Measurements from ENCODE around the gene GNA14. TPM values are rescaled to one million over a fixed set of nuclear protein-coding genes. Genes with fewer than 3 reads are reported as not detected.

Gene GNA14
- total RNA-seq, 4 donors from 2014 or later: 0.20 to 0.56 (median 0.22) TPM; not detected in 1

GRCh38 chr9:77554586-77555105 lies 93.5 kb downstream of the GNA14 start:
- in situ Hi-C loops (cut with MboI; ENCODE audit: low sequenced_read_pairs in 4 of 4) (no loop called here), intact Hi-C loops (cut with DNase I; ENCODE audit: low total_unique reads) (no loop called here)
- DNase-seq (no peak), ATAC-seq (no peak)
- no peaks in the 10 kb centered on the region for H3K27me3 ChIP-seq
- H3K4me1 ChIP-seq: no peaks in the 10 kb centered on the region
- no peaks in the 10 kb centered on the region for H3K36me3 ChIP-seq
- no peak overlapping the region for H3K4me3 ChIP-seq
- TF ChIP-seq CTCF (IDR thresholded peaks at IDR 0.05 in 4 of 5, conservative IDR thresholded peaks at IDR 0.05 in 1 of 5) (no peak), POLR2A (IDR thresholded peaks at IDR 0.05) (no peak)
- no peak overlapping the region for H3K27ac ChIP-seq
- H3K9me3 ChIP-seq: no peaks in the 10 kb centered on the region

GRCh38 chr9:77547106-77547730 lies 100.9 kb downstream of the GNA14 start:
- intact Hi-C loops (cut with DNase I; ENCODE audit: low total_unique reads): no loop called here

GRCh38 chr9:77546376-77546950 lies 101.7 kb downstream of the GNA14 start:
- ATAC-seq: no peak
- H3K9me3 ChIP-seq: no peaks in the 10 kb centered on the region
- H3K27ac ChIP-seq: no peak overlapping the region
- no peak overlapping the region for H3K4me3 ChIP-seq
- no peaks in the 10 kb centered on the region for H3K36me3 ChIP-seq
- no peaks in the 10 kb centered on the region for H3K4me1 ChIP-seq
- in situ Hi-C loops (cut with MboI; ENCODE audit: low sequenced_read_pairs in 4 of 4) (no loop called here), intact Hi-C loops (cut with DNase I; ENCODE audit: low total_unique reads) (no loop called here)
- no peak for DNase-seq
- TF ChIP-seq POLR2A (IDR thresholded peaks at IDR 0.05) (no peak), CTCF (IDR thresholded peaks at IDR 0.05 in 4 of 5, conservative IDR thresholded peaks at IDR 0.05 in 1 of 5) (no peak)
- H3K27me3 ChIP-seq: no peaks in the 10 kb centered on the region

More at GRCh38 chr9:77547106-77547730, 100.9 kb downstream of the GNA14 start:
- TF ChIP-seq POLR2A (IDR thresholded peaks at IDR 0.05) (no peak), CTCF (IDR thresholded peaks at IDR 0.05 in 4 of 5, conservative IDR thresholded peaks at IDR 0.05 in 1 of 5) (no peak)
- Histone ChIP-seq H3K27me3 (no peaks in the 10 kb centered on the region), H3K27ac (no peak overlapping the region), H3K4me3 (no peak overlapping the region), H3K9me3 (no peaks in the 10 kb centered on the region), H3K36me3 (no peaks in the 10 kb centered on the region), H3K4me1 (no peaks in the 10 kb centered on the region)
- DNase-seq (no peak), ATAC-seq (no peak)
- in situ Hi-C loops (cut with MboI; ENCODE audit: low sequenced_read_pairs in 4 of 4): no loop called here

GRCh38 chr9:77544546-77544945 lies 103.6 kb downstream of the GNA14 start:
- no peak for DNase-seq
- intact Hi-C loops (cut with DNase I; ENCODE audit: low total_unique reads): no loop called here
- no peaks in the 10 kb centered on the region for H3K27me3 ChIP-seq

More at GRCh38 chr9:77544546-77544945, 103.6 kb downstream of the GNA14 start:
- H3K36me3 ChIP-seq: no peaks in the 10 kb centered on the region
- H3K4me3 ChIP-seq: no peak overlapping the region
- H3K4me1 ChIP-seq: no peaks in the 10 kb centered on the region
- H3K9me3 ChIP-seq: peaks cover 0 to 8% (median 5%) of the 10 kb centered on the region in 3 donors
- ATAC-seq: no peak
- in situ Hi-C loops (cut with MboI; ENCODE audit: low sequenced_read_pairs in 4 of 4): no loop called here
- no peak for TF ChIP-seq CTCF (IDR thresholded peaks at IDR 0.05 in 4 of 5, conservative IDR thresholded peaks at IDR 0.05 in 1 of 5)
- no peak for TF ChIP-seq POLR2A (IDR thresholded peaks at IDR 0.05)
- H3K27ac ChIP-seq: no peak overlapping the region
